ENCODE data around the gene SNX24.

Gene SNX24

GRCh38 chr5:123044926-123045617, 199.7 kb downstream of the SNX24 start:
- TF ChIP-seq, protein P1, sequence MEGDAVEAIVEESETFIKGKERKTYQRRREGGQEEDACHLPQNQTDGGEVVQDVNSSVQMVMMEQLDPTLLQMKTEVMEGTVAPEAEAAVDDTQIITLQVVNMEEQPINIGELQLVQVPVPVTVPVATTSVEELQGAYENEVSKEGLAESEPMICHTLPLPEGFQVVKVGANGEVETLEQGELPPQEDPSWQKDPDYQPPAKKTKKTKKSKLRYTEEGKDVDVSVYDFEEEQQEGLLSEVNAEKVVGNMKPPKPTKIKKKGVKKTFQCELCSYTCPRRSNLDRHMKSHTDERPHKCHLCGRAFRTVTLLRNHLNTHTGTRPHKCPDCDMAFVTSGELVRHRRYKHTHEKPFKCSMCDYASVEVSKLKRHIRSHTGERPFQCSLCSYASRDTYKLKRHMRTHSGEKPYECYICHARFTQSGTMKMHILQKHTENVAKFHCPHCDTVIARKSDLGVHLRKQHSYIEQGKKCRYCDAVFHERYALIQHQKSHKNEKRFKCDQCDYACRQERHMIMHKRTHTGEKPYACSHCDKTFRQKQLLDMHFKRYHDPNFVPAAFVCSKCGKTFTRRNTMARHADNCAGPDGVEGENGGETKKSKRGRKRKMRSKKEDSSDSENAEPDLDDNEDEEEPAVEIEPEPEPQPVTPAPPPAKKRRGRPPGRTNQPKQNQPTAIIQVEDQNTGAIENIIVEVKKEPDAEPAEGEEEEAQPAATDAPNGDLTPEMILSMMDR (conservative IDR thresholded peaks at IDR 0.05; ENCODE audit: low read length), result no peak
- no peak overlapping the region for H3K4me3 ChIP-seq (ENCODE audit: low read length)
- no peak for DNase-seq (ENCODE audit: low read depth)

- no peak overlapping the region for H3K4me3 ChIP-seq (ENCODE audit: low read length)
- DNase-seq (ENCODE audit: low read depth), result no peak
- TF ChIP-seq, protein P1 (conservative IDR thresholded peaks at IDR 0.05; ENCODE audit: low read length), result no peak
Measured at GRCh38 chr5:123046222-123046621, 200.8 kb downstream of the SNX24 start.

DNA sequence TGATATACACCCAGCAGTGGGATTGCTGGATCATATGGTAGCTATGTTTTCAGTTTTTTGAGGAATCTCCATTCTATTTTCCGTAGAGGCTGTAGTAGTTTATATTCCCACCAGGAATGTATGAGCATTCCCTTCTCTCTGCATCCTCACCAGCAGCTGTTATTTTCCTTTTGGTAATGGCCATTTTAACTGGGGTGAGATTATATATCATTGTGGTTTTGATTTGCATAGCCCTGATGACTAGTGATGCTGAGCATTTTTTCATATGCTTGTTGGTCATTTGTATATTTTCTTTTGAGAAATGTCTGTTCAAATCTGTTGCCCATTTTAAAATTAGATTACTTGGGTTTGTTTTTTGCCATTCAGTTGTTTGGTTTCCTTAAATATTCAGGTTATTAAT, 202.3 kb downstream of the SNX24 start:
- no peak overlapping the region for H3K4me3 ChIP-seq (ENCODE audit: low read length)
- no peak for DNase-seq (ENCODE audit: low read depth)
- TF ChIP-seq, protein P1 (conservative IDR thresholded peaks at IDR 0.05; ENCODE audit: low read length), result no peak

DNA sequence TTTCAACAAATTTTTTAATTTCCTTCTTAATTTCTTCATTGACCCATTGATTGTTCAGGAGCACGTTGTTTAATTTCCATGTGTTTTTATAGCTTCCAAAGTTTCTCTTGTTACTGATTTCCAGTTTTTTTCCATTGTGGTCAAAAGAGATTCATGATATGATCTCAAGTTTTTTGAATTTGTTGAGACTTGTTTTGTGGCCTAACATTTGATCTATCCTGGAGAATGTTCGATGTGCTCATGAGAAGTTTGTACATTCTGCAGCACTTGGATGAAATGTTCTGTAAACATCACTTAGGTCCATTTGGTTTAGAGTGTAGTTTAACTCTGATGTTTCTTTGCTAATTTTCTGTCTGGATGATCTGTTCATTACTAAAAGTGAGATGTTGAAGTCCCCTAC, 205.8 kb downstream of the SNX24 start:
- H3K4me3 ChIP-seq (ENCODE audit: low read length), result no peak overlapping the region
- TF ChIP-seq, protein P1 (conservative IDR thresholded peaks at IDR 0.05; ENCODE audit: low read length), result no peak
- DNase-seq (ENCODE audit: low read depth), result no peak

All from AG10803 (cell line).